ENCODE results near the gene CCNY.

DNA sequence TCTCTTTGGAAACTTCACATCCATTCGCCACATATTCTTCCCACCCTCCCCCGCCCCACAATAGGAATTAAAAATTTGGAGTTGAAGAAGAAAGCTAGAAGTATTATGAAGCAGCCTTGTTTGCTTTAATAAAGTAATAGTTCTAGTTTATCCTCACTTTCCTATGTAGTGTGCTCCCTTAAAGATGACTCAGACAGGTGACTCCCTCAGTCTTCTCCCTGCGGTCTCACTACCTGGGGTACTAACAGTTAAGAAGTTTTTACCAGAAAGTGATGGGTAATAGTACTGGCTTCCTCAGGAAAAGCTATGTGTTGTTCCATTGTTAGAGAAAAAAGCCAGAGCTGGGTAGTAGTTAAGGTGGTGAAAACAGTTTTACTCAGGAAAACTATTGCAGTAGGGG lies 58.6 kb downstream of the CCNY start:
- TF ChIP-seq USF2 (IDR thresholded peaks at IDR 0.05; ENCODE audit: low read depth, low read length) (no peak), MAZ (IDR thresholded peaks at IDR 0.05; ENCODE audit: borderline replicate concordance, low read depth, low read length) (no peak), POLR2A (IDR thresholded peaks at IDR 0.05; ENCODE audit: low read depth, low read length) (no peak), SMC3 (IDR thresholded peaks at IDR 0.05; ENCODE audit: low read depth, low read length) (no peak), CEBPB (IDR thresholded peaks at IDR 0.05; ENCODE audit: low read depth, low read length) (no peak), FOS (IDR thresholded peaks at IDR 0.05; ENCODE audit: low read depth, low read length) (no peak), RFX5 (IDR thresholded peaks at IDR 0.05; ENCODE audit: low read depth, low read length) (no peak), RAD21 (IDR thresholded peaks at IDR 0.05; ENCODE audit: low read length) (no peak), MAFK (IDR thresholded peaks at IDR 0.05; ENCODE audit: low read depth, low read length) (no peak), ELK1 (IDR thresholded peaks at IDR 0.05; ENCODE audit: borderline replicate concordance, low read depth, low read length) (no peak)
- TF ChIP-seq, protein P1, sequence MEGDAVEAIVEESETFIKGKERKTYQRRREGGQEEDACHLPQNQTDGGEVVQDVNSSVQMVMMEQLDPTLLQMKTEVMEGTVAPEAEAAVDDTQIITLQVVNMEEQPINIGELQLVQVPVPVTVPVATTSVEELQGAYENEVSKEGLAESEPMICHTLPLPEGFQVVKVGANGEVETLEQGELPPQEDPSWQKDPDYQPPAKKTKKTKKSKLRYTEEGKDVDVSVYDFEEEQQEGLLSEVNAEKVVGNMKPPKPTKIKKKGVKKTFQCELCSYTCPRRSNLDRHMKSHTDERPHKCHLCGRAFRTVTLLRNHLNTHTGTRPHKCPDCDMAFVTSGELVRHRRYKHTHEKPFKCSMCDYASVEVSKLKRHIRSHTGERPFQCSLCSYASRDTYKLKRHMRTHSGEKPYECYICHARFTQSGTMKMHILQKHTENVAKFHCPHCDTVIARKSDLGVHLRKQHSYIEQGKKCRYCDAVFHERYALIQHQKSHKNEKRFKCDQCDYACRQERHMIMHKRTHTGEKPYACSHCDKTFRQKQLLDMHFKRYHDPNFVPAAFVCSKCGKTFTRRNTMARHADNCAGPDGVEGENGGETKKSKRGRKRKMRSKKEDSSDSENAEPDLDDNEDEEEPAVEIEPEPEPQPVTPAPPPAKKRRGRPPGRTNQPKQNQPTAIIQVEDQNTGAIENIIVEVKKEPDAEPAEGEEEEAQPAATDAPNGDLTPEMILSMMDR (conservative IDR thresholded peaks at IDR 0.05; ENCODE audit: low read depth, low read length), result no peak
